Activated CD4-positive, alpha-beta T cell treated with anti-CD3 and anti-CD28 coated beads for 4 hours (primary cell): ENCODE data around the gene HS2ST1.

ENCODE experiments used
- DNase-seq, 2 donors: peaks; one replicate each; pipeline ENCODE4 v3.0.0-alpha.2; 2020

Gene HS2ST1

DNA sequence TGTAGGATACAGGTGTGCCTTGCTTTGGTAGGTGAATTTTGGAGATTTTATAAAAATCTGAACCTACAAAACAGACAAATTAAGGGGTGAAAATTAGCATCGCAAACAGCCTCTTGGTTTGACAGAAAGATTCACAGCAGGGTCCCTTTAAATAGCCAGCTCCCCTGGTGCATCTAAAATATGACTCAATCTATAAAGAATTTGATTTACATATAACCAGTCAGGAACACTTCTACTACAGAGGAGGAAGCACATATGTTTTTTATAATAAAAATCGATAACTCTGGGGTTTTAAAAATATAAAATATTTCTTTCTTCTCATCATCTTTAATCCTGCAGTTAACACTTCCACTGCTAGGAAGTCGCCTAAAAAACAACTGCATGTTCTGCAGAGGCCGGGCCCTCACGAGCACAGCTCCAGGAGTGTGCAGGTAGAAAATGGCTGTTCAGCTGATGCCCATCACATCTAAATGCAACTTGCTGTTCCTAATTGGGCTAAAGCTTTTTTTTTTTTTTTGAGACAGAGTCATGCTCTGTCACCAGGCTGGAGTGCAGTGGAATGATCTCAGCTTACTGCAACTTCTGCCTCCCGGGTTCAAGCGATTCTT is 203.4 kb downstream of the HS2ST1 start:
- DNase-seq = no peak

DNA sequence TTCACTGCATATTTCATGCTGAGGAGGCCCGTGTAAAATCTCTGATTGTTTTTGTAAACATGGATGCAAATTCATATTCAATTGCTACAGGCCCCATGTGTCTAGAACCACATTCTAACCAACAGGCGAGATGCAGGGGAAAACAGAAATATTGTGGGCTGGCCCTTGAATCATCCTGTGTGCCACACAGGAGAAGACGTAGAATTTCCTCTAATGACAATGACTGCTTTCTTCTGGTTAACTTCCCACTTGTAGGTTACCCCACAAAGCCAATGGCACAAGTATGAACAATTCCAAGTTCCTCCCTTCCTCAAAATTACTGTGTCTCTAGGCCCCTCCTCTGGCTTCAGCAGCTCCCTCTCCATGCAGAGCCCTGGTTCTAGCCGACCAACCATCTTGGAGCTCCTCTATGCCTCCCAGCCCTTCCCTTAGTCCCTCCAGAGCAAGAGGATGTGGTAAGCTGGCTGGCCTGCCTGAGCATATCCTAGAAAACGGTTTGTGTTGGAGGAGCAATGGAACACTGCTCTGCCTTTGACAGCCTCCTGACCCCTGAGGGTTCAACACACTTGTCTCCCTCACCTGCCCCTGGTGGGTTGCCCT is 205.2 kb downstream of the HS2ST1 start:
- DNase-seq = no peak

GRCh38 chr1:87120779-87121178 is 206.3 kb downstream of the HS2ST1 start:
- no peak for DNase-seq

- no peak for DNase-seq
These were observed 207.3 kb downstream of the HS2ST1 start for GRCh38 chr1:87121711-87122163.

GRCh38 chr1:87122243-87122642 is 207.8 kb downstream of the HS2ST1 start:
- no peak for DNase-seq

DNA sequence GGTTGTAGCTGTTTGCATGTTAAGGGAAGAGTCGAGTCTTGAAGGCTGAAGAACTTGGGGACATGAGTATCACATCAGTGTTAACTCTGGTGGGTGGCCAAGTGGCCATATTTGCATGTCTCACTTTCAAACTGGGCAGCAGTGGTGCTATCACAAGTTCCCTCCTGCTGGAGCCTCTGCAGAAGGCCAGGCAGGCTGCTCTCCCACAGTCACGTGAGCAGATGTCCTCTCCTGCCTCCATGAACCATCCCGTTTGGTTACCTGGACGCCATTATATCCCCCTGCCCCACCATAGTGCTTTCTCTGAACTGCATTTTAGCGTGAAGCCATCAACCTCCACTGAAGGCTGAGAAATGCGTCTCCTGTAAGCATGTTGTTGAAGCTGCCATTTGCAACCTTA is 209.2 kb downstream of the HS2ST1 start:
- DNase-seq = no peak

GRCh38 chr1:87126886-87127505 is 212.6 kb downstream of the HS2ST1 start:
- no peak for DNase-seq

DNA sequence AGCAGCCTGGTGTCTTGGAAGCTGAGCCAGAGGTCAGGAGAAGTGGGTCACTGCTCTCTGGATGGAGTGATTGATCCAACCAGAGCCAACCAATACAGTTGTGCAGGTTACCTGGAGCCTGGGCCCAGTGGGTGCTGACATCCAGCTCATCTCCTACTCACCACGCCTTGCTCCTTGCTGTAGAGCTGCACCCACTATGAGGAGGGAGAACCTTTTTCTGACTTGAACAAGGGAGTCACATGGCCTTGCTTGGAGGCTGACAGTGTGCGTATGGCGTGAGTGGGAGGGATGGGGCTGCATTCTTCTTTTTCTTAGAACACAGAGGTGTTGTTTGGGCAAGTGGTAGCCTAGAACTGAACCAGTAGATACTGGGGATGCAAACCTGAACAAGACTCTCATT is 213.1 kb downstream of the HS2ST1 start:
- no peak for DNase-seq

GRCh38 chr1:87129038-87129437 is 214.6 kb downstream of the HS2ST1 start:
- no peak for DNase-seq

DNA sequence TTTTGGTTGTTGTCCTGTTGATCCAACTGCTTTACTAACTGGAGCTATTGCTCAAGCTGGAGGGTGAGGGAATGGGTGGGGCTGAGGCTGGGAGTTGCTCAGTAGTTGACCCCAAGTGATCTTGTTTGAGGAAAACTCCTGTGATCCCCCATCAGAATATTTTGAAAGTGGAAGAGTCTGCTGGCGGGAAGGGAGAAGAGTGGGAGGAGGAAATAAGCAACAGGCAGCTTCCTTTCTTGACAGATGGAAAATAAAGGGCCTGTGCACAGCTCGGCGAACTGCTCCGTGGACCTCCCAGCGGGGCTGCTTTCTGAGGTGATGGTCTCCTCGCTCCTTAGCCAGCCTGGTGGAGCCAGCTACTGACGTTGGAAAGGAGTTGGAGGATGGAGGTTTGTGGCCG is 215.2 kb downstream of the HS2ST1 start:
- no peak for DNase-seq

DNA sequence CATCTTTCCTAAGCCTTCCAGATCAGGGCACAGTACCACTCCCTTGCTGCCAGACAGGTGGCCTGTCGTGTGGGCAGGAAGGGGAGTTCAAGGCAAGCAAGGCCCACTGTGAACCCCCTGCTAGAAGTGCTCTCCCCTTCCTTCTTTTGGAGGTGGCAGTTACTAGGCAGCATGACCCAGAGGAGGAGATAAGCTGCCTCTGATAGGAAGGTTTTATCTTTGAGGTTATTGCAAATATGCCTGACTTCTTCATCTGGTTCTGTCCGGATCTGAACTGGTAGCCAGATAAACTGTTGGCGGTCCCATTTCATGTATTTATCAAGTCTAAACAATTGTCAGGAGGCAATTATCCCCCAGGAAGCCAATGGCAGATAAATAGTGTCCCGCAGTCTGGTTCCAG is 216.0 kb downstream of the HS2ST1 start:
- no peak for DNase-seq

- DNase-seq = peak; percentile 70 to 73
These were observed 217.4 kb downstream of the HS2ST1 start for GRCh38 chr1:87131809-87132283.

DNA sequence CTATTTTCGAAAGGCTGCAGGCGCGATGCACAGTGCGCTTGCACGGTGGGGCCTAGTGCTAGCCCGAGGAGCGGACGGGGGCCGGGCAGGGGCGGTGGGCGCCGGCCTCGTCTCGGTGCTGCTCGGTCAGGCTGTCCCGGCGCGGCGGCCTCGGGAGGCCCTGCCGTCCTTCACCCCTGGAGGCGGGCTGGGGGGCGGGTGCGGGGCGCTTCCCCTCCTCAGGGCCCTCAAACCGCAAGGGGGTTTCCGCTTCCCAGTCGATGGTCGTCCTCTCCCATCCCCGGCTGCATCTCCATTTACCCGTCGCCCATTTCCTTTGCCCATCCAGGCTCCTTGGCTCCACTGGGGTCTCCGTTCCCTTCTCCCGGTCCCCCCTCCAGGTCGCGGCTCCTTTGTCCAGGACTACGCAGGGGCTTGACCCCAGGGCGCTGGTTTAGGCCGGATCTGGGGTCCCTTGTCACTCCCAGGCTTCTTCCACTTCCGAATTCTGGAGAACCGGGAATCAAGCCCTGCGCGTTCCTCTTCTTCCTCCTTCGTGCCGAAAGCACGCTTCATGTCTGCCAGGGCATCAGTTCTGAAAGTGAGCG is 217.9 kb downstream of the HS2ST1 start:
- DNase-seq = no peak

GRCh38 chr1:87134061-87134460 is 219.6 kb downstream of the HS2ST1 start:
- DNase-seq = no peak

DNA sequence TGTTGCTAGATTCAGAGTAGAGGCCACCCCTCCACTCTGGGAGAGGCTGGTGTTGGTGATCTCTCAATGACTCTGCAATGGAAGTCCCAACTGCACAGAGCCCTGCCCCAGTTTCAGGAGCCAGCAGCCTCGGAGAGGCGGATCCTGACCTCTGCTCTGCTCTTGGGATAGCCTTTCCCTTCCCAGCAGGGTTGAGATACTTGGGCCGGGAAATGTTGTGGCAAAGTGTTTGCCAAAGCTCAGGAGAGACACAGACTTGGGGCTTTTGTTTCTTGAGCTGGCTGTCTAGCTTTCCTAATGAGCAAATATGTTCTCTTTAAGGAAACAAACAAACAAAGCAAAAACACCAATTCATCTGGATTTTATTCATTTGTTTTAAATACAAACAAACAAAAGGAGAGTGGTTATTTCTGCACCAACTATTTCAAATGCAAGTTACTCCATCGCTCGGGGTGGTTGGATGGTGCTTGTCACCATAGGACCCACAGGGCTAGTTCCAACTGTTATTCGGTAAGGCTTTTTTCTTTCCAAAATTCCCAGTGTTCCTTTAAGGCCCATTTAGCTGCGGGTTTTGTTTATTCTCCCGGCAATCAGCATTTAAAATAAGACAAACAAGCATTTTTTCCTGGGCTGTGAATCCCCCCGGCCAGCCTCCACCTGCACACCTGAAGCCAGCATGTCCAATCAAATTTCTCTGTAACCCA is 220.3 kb downstream of the HS2ST1 start:
- DNase-seq = no peak

DNA sequence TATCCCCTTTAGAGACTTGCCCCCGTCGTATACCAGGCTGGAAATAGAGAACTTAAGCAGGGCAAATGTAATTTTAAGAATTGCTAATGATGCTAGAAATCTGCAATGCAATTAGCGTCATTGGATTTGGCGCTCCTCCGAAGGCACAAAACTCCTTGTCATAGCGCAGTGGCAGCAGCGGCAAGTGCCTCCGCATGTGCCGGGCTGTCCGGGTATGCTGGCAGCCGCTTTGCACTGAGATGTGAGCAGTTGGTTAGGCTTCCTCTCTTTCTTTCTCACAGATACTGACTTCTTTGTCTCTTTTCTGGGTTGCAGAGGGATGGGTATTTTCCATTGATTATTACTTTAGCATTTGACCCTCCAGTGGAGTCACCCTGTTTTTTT is 220.9 kb downstream of the HS2ST1 start:
- no peak for DNase-seq

DNA sequence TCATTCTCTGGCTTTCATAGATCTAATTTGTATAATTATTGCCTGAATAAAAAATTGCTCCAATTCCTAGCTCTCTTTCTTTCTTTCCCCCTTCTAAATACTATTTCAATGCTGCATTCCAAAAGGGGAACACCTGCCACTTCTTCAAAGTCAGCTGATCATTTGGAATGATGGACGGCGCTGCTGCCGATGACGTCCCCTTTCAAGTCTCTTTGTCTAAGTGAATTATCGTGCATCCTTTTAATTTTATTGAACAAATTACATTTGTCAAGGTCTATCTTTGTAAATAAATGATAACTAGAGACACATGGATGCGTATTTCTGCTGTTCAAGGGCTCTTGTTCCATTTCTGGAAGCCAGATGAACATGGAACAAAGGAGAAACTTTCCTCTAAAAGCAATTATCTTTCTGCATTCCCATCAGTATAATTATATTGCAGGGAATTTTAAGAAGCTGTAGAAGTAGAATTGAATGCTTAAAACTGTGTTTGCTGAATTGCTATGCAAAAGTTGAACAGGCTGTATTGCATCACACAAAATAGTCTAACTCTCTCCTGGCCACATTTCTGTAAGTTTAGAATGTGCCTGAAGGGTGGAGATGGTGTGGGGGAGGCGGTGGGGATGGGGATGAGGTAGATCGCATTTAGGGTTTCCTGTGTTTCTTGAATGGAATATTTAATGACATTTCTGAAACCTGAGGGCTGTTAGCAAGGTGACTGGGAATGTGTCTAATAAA is 222.3 kb downstream of the HS2ST1 start:
- no peak for DNase-seq

- no peak for DNase-seq
These were observed 222.9 kb downstream of the HS2ST1 start for GRCh38 chr1:87137342-87137739.

- no peak for DNase-seq
These were observed 226.6 kb downstream of the HS2ST1 start for GRCh38 chr1:87140831-87141540.

GRCh38 chr1:87141556-87141955 is 227.1 kb downstream of the HS2ST1 start:
- no peak for DNase-seq

DNA sequence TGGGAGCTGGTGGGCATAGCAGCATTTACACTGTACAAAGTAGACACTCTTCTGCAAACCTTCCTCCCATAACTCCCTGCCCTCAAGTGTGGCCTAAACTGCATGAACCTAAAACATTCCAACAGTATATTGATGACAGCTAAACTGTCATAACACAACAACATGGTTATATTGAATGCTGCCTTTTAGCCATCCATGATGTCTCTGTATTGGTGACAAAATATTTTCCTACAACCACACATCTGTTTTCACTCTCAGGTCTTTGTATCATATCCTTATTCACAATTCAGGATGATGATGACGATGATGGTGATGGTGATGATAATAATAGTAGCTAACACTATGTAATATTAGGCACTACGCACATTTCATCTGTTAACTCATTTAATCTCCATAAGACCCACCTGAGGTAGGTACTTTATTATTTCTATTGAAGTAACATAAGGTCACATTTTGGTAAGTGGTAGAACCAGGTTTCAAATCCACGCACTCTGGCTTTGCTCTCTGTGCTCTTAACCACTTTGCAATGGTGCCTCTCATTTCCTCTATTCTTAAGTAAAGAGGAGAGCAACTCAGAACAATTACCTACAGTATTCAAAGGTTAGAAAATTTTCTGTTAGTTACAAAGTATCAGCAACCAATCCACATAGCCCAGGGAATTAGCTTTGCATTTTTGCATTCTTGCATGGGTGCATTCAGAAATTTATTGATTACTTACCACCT is 229.1 kb downstream of the HS2ST1 start:
- DNase-seq = no peak
